Measurements from ENCODE around the gene PJA2. TPM values are rescaled to one million over a fixed set of nuclear protein-coding genes. Genes with fewer than 3 reads are reported as not detected.

PJA2 gene
- total RNA-seq, 2 experiments from 2014 or later: 88.8 to 92.9 TPM

GRCh38 chr5:109394806-109395205 is 15.0 kb downstream of the PJA2 start:
- H3K4me1 ChIP-seq (ENCODE audit: insufficient read depth, low read length): peaks cover 24% of the 10 kb centered on the region
- ATAC-seq (ENCODE audit: poor library complexity): no peak
- intact Hi-C loops (cut with DNase I, micrococcal nuclease): no loop called here

GRCh38 chr5:109390188-109390587 is 19.6 kb downstream of the PJA2 start:
- TF ChIP-seq CTCF (IDR thresholded peaks at IDR 0.05): no peak
- no peaks in the 10 kb centered on the region for H3K9me3 ChIP-seq (ENCODE audit: control insufficient read depth in 1 of 2, insufficient read depth in 1 of 2, low read length in 2 of 2)
- no peaks in the 10 kb centered on the region for H3K36me3 ChIP-seq (ENCODE audit: insufficient read depth, low read length)
- DNase-seq: no peak
- Mint-ChIP-seq H3K36me3 (ENCODE audit: low read depth) (peaks cover 58% of the 10 kb centered on the region), H3K4me1 (ENCODE audit: low read depth) (peaks cover 98% of the 10 kb centered on the region), H3K9me3 (no peaks in the 10 kb centered on the region), H3K27ac (no peak overlapping the region), H3K27me3 (no peaks in the 10 kb centered on the region), H3K4me3 (no peak overlapping the region)
- ChIA-PET CTCF (interaction anchor here (1.4 kb wide), 1 partner anchor 26 kb away, joined by 4 read pairs; no protein-coding TSS in a partner anchor), POLR2A (interaction anchor here (1.8 kb wide), 1 partner anchor 20 kb away, joined by 9 read pairs; the partner anchor contains the start of gene PJA2)
- H3K27ac ChIP-seq (ENCODE audit: low read depth in 1 of 2, low read length in 2 of 2): no peak overlapping the region
- H3K4me1 ChIP-seq (ENCODE audit: insufficient read depth, low read length): peaks cover 8% of the 10 kb centered on the region
- no peaks in the 10 kb centered on the region for H3K27me3 ChIP-seq (ENCODE audit: control insufficient read depth in 1 of 2, insufficient read depth in 2 of 2, low read length in 2 of 2)
- no peak overlapping the region for H3K4me3 ChIP-seq (ENCODE audit: low read length)
- ATAC-seq (ENCODE audit: poor library complexity): no peak
- intact Hi-C loops (cut with DNase I, micrococcal nuclease): no loop called here

More at GRCh38 chr5:109394806-109395205, 15.0 kb downstream of the PJA2 start:
- ChIA-PET POLR2A (interaction anchor here (1.8 kb wide), 1 partner anchor 15 kb away, joined by 4 read pairs; the partner anchor contains the start of gene PJA2), CTCF (no interaction called here)
- H3K4me3 Mint-ChIP-seq: peak overlapping the region; percentile 10
- H3K27me3 ChIP-seq (ENCODE audit: control insufficient read depth in 1 of 2, insufficient read depth in 2 of 2, low read length in 2 of 2): no peaks in the 10 kb centered on the region
- H3K27me3 Mint-ChIP-seq: no peaks in the 10 kb centered on the region
- peaks cover 90% of the 10 kb centered on the region for H3K4me1 Mint-ChIP-seq (ENCODE audit: low read depth)
- TF ChIP-seq CTCF (IDR thresholded peaks at IDR 0.05): no peak
- DNase-seq: no peak
- no peaks in the 10 kb centered on the region for H3K9me3 ChIP-seq (ENCODE audit: control insufficient read depth in 1 of 2, insufficient read depth in 1 of 2, low read length in 2 of 2)
- H3K36me3 ChIP-seq (ENCODE audit: insufficient read depth, low read length): peaks cover 2% of the 10 kb centered on the region
- no peak overlapping the region for H3K27ac ChIP-seq (ENCODE audit: low read depth in 1 of 2, low read length in 2 of 2)
- H3K27ac Mint-ChIP-seq: no peak overlapping the region
- H3K9me3 Mint-ChIP-seq: no peaks in the 10 kb centered on the region
- peaks cover 63% of the 10 kb centered on the region for H3K36me3 Mint-ChIP-seq (ENCODE audit: low read depth)
- no peak overlapping the region for H3K4me3 ChIP-seq (ENCODE audit: low read length)

DNA sequence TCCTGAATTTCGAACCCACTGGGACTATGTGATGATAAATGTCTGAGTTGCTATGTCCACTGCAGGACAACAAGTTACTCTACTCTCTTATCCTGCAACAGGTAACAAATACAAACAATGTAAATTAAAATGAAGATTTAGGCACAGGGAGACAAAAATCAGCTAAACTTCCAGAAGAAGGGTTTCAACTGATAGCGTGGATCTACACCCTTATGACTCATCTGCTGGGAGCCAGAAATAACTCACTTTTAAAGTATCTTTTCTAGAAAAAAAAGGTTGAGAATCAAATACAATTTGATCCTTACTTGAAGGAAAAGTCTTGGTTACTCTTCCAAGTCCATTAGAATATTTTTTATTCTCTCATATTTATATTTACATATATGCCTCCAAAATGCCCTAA is 21.4 kb downstream of the PJA2 start:
- Histone ChIP-seq H3K9me3 (ENCODE audit: control insufficient read depth in 1 of 2, insufficient read depth in 1 of 2, low read length in 2 of 2) (no peaks in the 10 kb centered on the region), H3K4me3 (ENCODE audit: low read length) (no peak overlapping the region), H3K4me1 (ENCODE audit: insufficient read depth, low read length) (peaks cover 4% of the 10 kb centered on the region), H3K36me3 (ENCODE audit: insufficient read depth, low read length) (peaks cover 2% of the 10 kb centered on the region), H3K27ac (ENCODE audit: low read depth in 1 of 2, low read length in 2 of 2) (no peak overlapping the region), H3K27me3 (ENCODE audit: control insufficient read depth in 1 of 2, insufficient read depth in 2 of 2, low read length in 2 of 2) (no peaks in the 10 kb centered on the region)
- ATAC-seq (ENCODE audit: poor library complexity) (no peak), DNase-seq (no peak)
- Mint-ChIP-seq H3K36me3 (ENCODE audit: low read depth) (peaks cover 56% of the 10 kb centered on the region), H3K27me3 (no peaks in the 10 kb centered on the region), H3K27ac (no peak overlapping the region), H3K4me1 (ENCODE audit: low read depth) (peaks cover 90% of the 10 kb centered on the region), H3K4me3 (no peak overlapping the region), H3K9me3 (no peaks in the 10 kb centered on the region)
- CTCF ChIA-PET: no interaction called here
- no peak for TF ChIP-seq CTCF (IDR thresholded peaks at IDR 0.05)
- intact Hi-C loops (cut with DNase I, micrococcal nuclease): no loop called here
- POLR2A ChIA-PET: no interaction called here

Measured in CD4-positive, alpha-beta T cell (primary cell).